GM18951 (cell line): ENCODE data around the gene DPEP2NB.

ENCODE experiments used
- POLR2A ChIP-seq: IDR thresholded peaks from 4 replicates; pipeline ENCODE4 v1.6.1; 2011; ENCODE audit warnings: mild to moderate bottlenecking; ENCODE audit not compliant: insufficient read length, insufficient read depth; ENCODE audit errors: extremely low read depth
- in situ Hi-C: fragments of 300-500 bp; cut with MboI; formaldehyde crosslinking; loops from one replicate; pipeline ENCODE4 v1.12.0; 2022; ENCODE audit warnings: low sequenced_read_pairs, mixed read lengths, inconsistent platforms; ENCODE audit not compliant: unreplicated experiment

The DPEP2NB gene

GRCh38 chr16:67967958-67968399 lies 47.7 kb downstream of the DPEP2NB start:
- in situ Hi-C loops: no loop called here
- TF ChIP-seq POLR2A: no peak

- in situ Hi-C loops: no loop called here
- TF ChIP-seq POLR2A: no peak
Observed at GRCh38 chr16:67967183-67967957, 48.3 kb downstream of the DPEP2NB start.

GRCh38 chr16:67966549-67967182 lies 49.0 kb downstream of the DPEP2NB start:
- no peak for TF ChIP-seq POLR2A
- in situ Hi-C loops: no loop called here

GRCh38 chr16:67965668-67966548 lies 49.8 kb downstream of the DPEP2NB start:
- no peak for TF ChIP-seq POLR2A
- in situ Hi-C loops: no loop called here

- TF ChIP-seq POLR2A: no peak
- in situ Hi-C loops: no loop called here
Observed at GRCh38 chr16:67964477-67965131, 51.1 kb downstream of the DPEP2NB start.

- in situ Hi-C loops: no loop called here
- no peak for TF ChIP-seq POLR2A
Observed at GRCh38 chr16:67963662-67964321, 51.9 kb downstream of the DPEP2NB start.
